Measurements from ENCODE around the gene WDR33. TPM values are rescaled to one million over a fixed set of nuclear protein-coding genes. Genes with fewer than 3 reads are reported as not detected.

The WDR33 gene
- total and polyA plus RNA-seq, 2 of the 13 experiments (the other 11 are each of a cell fraction or from before 2014, with no cell fraction given) = 54.9 to 78.2 TPM

GRCh38 chr2:127674241-127675209, 136.4 kb downstream of the WDR33 start (continued):
- TF ChIP-seq NFAT5 (CRISPR knock-in tag; IDR thresholded peaks at IDR 0.05) = no peak
- no peak for TF ChIP-seq TERF1 (CRISPR knock-in tag; IDR thresholded peaks at IDR 0.05)
- no peak for TF ChIP-seq NAIF1 (CRISPR knock-in tag; IDR thresholded peaks at IDR 0.05; ENCODE audit: borderline replicate concordance)
- no peak for TF ChIP-seq ZNF230 (CRISPR knock-in tag; IDR thresholded peaks at IDR 0.05)
- no peak for TF ChIP-seq ZNF747 (CRISPR knock-in tag; IDR thresholded peaks at IDR 0.05; ENCODE audit: borderline replicate concordance)
- TF ChIP-seq PAF1 (CRISPR knock-in tag; IDR thresholded peaks at IDR 0.05) = no peak
- no peak for TF ChIP-seq RFX5 (IDR thresholded peaks at IDR 0.05; ENCODE audit: low read depth, low read length)
- TF ChIP-seq REL (CRISPR knock-in tag; conservative IDR thresholded peaks at IDR 0.05) = no peak
- no peak for TF ChIP-seq ZNF543 (CRISPR knock-in tag; IDR thresholded peaks at IDR 0.05)
- TF ChIP-seq TP53 (CRISPR knock-in tag; conservative IDR thresholded peaks at IDR 0.05) = no peak
- no peak for TF ChIP-seq TEF (CRISPR knock-in tag; IDR thresholded peaks at IDR 0.05)
- no peak for TF ChIP-seq KLF13 (CRISPR knock-in tag; IDR thresholded peaks at IDR 0.05)
- TF ChIP-seq ZNF350 (CRISPR knock-in tag; IDR thresholded peaks at IDR 0.05; ENCODE audit: borderline replicate concordance, low read depth) = no peak
- TF ChIP-seq ZMAT3 (CRISPR knock-in tag; conservative IDR thresholded peaks at IDR 0.05) = 0 out of 2 replicates have a peak, but pooled peaks have one; percentile 23
- TF ChIP-seq ZNF609 (CRISPR knock-in tag; IDR thresholded peaks at IDR 0.05; ENCODE audit: borderline replicate concordance) = no peak
- TF ChIP-seq THAP11 (CRISPR knock-in tag; IDR thresholded peaks at IDR 0.05) = no peak
